ENCODE measurements around the gene ATRAID.

DNA sequence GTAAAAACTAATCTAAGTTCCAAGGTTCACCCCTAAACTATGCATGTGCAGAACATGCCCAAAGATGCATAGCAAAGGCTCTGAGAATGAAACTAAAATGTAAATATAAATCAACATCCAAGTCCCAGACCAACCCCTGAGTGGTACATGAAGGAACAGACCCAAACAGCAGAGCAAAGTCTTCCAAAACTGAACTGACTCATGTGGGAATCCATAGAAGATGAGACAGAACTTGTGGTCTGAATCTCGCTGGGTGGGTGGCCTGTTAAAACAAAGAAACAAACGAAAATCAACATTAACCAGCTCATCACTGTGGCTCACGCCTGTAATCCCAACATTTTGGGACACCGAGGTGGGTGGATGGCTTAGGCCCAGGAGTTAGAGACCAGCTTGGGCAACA lies 29.5 kb upstream of the ATRAID start:
- TF ChIP-seq TAF1 (IDR thresholded peaks at IDR 0.05; ENCODE audit: low read depth, low read length), result no peak
- TF ChIP-seq POLR2A (IDR thresholded peaks at IDR 0.05; ENCODE audit: low read depth, low read length), result no peak
- TF ChIP-seq POLR2AphosphoS5 (IDR thresholded peaks at IDR 0.05; ENCODE audit: low read depth, low read length), result no peak
- TF ChIP-seq POU2F2 (IDR thresholded peaks at IDR 0.05; ENCODE audit: low read depth, low read length), result no peak
- TF ChIP-seq SPI1 (IDR thresholded peaks at IDR 0.05; ENCODE audit: low read depth, low read length), result no peak

Data from GM12891 (cell line).